HEK293 (cell line): ENCODE data around the gene UQCRQ.

Source experiments
- CTCF ChIA-PET: fragments of 350-600 bp; formaldehyde crosslinking; extraction: SDS; loops from one replicate; lab custom pipeline; 2021; ENCODE audit warnings: antibody characterized with exemption; lab: Yijun Ruan, JAX
- POLR2A ChIA-PET: fragments of 300-600 bp; formaldehyde crosslinking; extraction: SDS; loops from one replicate; lab custom pipeline; 2020; ENCODE audit warnings: antibody characterized with exemption, inconsistent platforms; lab: Yijun Ruan, JAX
- H3K27ac ChIP-seq: fragments of 200-500 bp; sonication (Bioruptor generic); 2 replicates; pipeline ENCODE4 v1.5.1; 2014; ENCODE audit warnings: low read depth, low read length, control low read depth, inconsistent platforms; ENCODE audit errors: extremely low read depth
- H3K36me3 ChIP-seq, 2 experiments: fragments of 200-500 bp in 1 of 2; sonication (Bioruptor generic) in 1 of 2; 1 replicate in 1 of 2; 2 replicates in 1 of 2; pipeline ENCODE4 v1.5.1; 2014 to 2017; ENCODE audit warnings: inconsistent platforms in 2 of 2, low read length in 2 of 2; ENCODE audit not compliant: control insufficient read depth in 2 of 2, insufficient read depth in 1 of 2
- H3K4me1 ChIP-seq: fragments of 200-500 bp; sonication (Bioruptor generic); 2 replicates; pipeline ENCODE4 v1.5.1; 2014; ENCODE audit warnings: mild to moderate bottlenecking, low read length, inconsistent platforms; ENCODE audit not compliant: control insufficient read depth, insufficient read depth
- H3K4me3 ChIP-seq: 2 replicates; pipeline ENCODE4 v1.5.1; 2011; ENCODE audit warnings: low read depth, mild to moderate bottlenecking, control low read depth, low read length, moderate library complexity
- H3K9me3 ChIP-seq: fragments of 200-500 bp; sonication (Bioruptor generic); 2 replicates; pipeline ENCODE4 v1.5.1; 2014; ENCODE audit warnings: low read depth, low read length, inconsistent platforms; ENCODE audit not compliant: control insufficient read depth, insufficient read depth
- CTCF ChIP-seq: fragments of 450-650 bp; formaldehyde crosslinking; IDR thresholded peaks from 2 replicates; pipeline ENCODE4 v1.5.1; 2016; ENCODE audit warnings: missing biosample characterization, missing genetic modification characterization
- EGR2 ChIP-seq: fragments of 450-650 bp; formaldehyde crosslinking; IDR thresholded peaks from 2 replicates; pipeline ENCODE4 v1.5.1; 2016; ENCODE audit warnings: low read depth, missing biosample characterization, missing genetic modification characterization
- GLI2 ChIP-seq: fragments of 450-650 bp; formaldehyde crosslinking; IDR thresholded peaks from 2 replicates; pipeline ENCODE4; 2017; ENCODE audit warnings: missing biosample characterization, missing genetic modification characterization, low read depth, borderline replicate concordance
- KLF9 ChIP-seq: fragments of 450-650 bp; formaldehyde crosslinking; IDR thresholded peaks from 2 replicates; pipeline ENCODE4 v1.5.1; 2016; ENCODE audit warnings: missing biosample characterization, missing genetic modification characterization, low read depth
- OSR2 ChIP-seq: fragments of 450-650 bp; formaldehyde crosslinking; IDR thresholded peaks from 2 replicates; pipeline ENCODE4 v1.5.1; 2016; ENCODE audit warnings: missing biosample characterization, missing genetic modification characterization
- WT1 ChIP-seq: fragments of 450-650 bp; formaldehyde crosslinking; IDR thresholded peaks from 2 replicates; pipeline ENCODE4 v1.5.1; 2016; ENCODE audit warnings: missing biosample characterization, missing genetic modification characterization
- YY1 ChIP-seq: fragments of 450-650 bp; formaldehyde crosslinking; IDR thresholded peaks from 2 replicates; pipeline ENCODE4 v1.5.1; 2018; ENCODE audit warnings: missing biosample characterization, missing genetic modification characterization
- ZBTB21 ChIP-seq: fragments of 450-650 bp; formaldehyde crosslinking; IDR thresholded peaks from 2 replicates; pipeline ENCODE4 v1.5.1; 2017; ENCODE audit warnings: missing biosample characterization, missing genetic modification characterization
- ZBTB26 ChIP-seq: fragments of 450-650 bp; formaldehyde crosslinking; optimal IDR thresholded peaks from 2 replicates; pipeline ENCODE3; 2016; ENCODE audit warnings: missing biosample characterization, mild to moderate bottlenecking, missing genetic modification characterization
- ZBTB48 ChIP-seq: fragments of 450-650 bp; formaldehyde crosslinking; IDR thresholded peaks from 2 replicates; pipeline ENCODE4 v1.5.1; 2016; ENCODE audit warnings: missing biosample characterization, missing genetic modification characterization
- ZFHX2 ChIP-seq: fragments of 450-650 bp; formaldehyde crosslinking; conservative IDR thresholded peaks from 2 replicates; pipeline ENCODE4 v1.5.1; 2016; ENCODE audit warnings: missing biosample characterization, missing genetic modification characterization
- ZFP37 ChIP-seq: fragments of 450-650 bp; formaldehyde crosslinking; IDR thresholded peaks from 2 replicates; pipeline ENCODE4 v1.5.1; 2016; ENCODE audit warnings: missing biosample characterization, missing genetic modification characterization
- ZFP69B ChIP-seq: fragments of 450-650 bp; formaldehyde crosslinking; IDR thresholded peaks from 2 replicates; pipeline ENCODE4 v1.5.1; 2016; ENCODE audit warnings: missing biosample characterization, missing genetic modification characterization
- ZNF10 ChIP-seq: fragments of 450-650 bp; formaldehyde crosslinking; IDR thresholded peaks from 2 replicates; pipeline ENCODE4 v1.5.1; 2017; ENCODE audit warnings: missing biosample characterization, missing genetic modification characterization
- ZNF16 ChIP-seq: fragments of 450-650 bp; formaldehyde crosslinking; IDR thresholded peaks from 2 replicates; pipeline ENCODE4 v1.5.1; 2016; ENCODE audit warnings: low read depth, missing biosample characterization, missing genetic modification characterization
- ZNF174 ChIP-seq: fragments of 450-650 bp; formaldehyde crosslinking; IDR thresholded peaks from 2 replicates; pipeline ENCODE4 v1.5.0; 2017; ENCODE audit warnings: missing biosample characterization, mild to moderate bottlenecking, missing genetic modification characterization
- ZNF19 ChIP-seq: fragments of 450-650 bp; formaldehyde crosslinking; IDR thresholded peaks from 2 replicates; pipeline ENCODE4; 2016; ENCODE audit warnings: missing biosample characterization, missing genetic modification characterization, low read depth
- ZNF24 ChIP-seq: fragments of 450-650 bp; formaldehyde crosslinking; IDR thresholded peaks from 2 replicates; pipeline ENCODE4 v1.5.1; 2016; ENCODE audit warnings: missing biosample characterization, missing genetic modification characterization
- ZNF248 ChIP-seq: fragments of 450-650 bp; formaldehyde crosslinking; IDR thresholded peaks from 2 replicates; pipeline ENCODE4 v1.5.1; 2017; ENCODE audit warnings: missing biosample characterization, missing genetic modification characterization
- ZNF311 ChIP-seq: fragments of 450-650 bp; formaldehyde crosslinking; IDR thresholded peaks from 2 replicates; pipeline ENCODE4 v1.5.1; 2017; ENCODE audit warnings: missing biosample characterization, missing genetic modification characterization, borderline replicate concordance
- ZNF423 ChIP-seq: fragments of 450-650 bp; formaldehyde crosslinking; IDR thresholded peaks from 2 replicates; pipeline ENCODE4 v1.5.1; 2016; ENCODE audit warnings: missing biosample characterization, missing genetic modification characterization
- ZNF433 ChIP-seq: fragments of 450-650 bp; formaldehyde crosslinking; IDR thresholded peaks from 2 replicates; pipeline ENCODE4 v1.5.1; 2016; ENCODE audit warnings: missing biosample characterization, missing genetic modification characterization, low read depth
- ZNF530 ChIP-seq: fragments of 450-650 bp; formaldehyde crosslinking; IDR thresholded peaks from 2 replicates; pipeline ENCODE4 v1.5.1; 2016; ENCODE audit warnings: low read depth, missing biosample characterization, missing genetic modification characterization
- ZNF548 ChIP-seq: fragments of 450-650 bp; formaldehyde crosslinking; IDR thresholded peaks from 2 replicates; pipeline ENCODE4 v1.5.1; 2016; ENCODE audit warnings: missing biosample characterization, missing genetic modification characterization
- ZNF558 ChIP-seq: fragments of 450-650 bp; formaldehyde crosslinking; IDR thresholded peaks from 2 replicates; pipeline ENCODE4 v1.5.1; 2016; ENCODE audit warnings: missing biosample characterization, missing genetic modification characterization
- ZNF560 ChIP-seq: fragments of 450-650 bp; formaldehyde crosslinking; IDR thresholded peaks from 2 replicates; pipeline ENCODE4 v1.5.1; 2017; ENCODE audit warnings: missing biosample characterization, missing genetic modification characterization, borderline replicate concordance
- ZNF623 ChIP-seq: fragments of 450-650 bp; formaldehyde crosslinking; IDR thresholded peaks from 2 replicates; pipeline ENCODE4 v1.5.1; 2016; ENCODE audit warnings: missing biosample characterization, missing genetic modification characterization
- ZNF629 ChIP-seq: fragments of 450-650 bp; formaldehyde crosslinking; IDR thresholded peaks from 2 replicates; pipeline ENCODE4 v1.5.1; 2017; ENCODE audit warnings: missing biosample characterization, missing genetic modification characterization
- ZNF707 ChIP-seq: fragments of 450-650 bp; formaldehyde crosslinking; IDR thresholded peaks from 2 replicates; pipeline ENCODE4 v1.5.1; 2016; ENCODE audit warnings: missing biosample characterization, missing genetic modification characterization
- ZNF776 ChIP-seq: fragments of 450-650 bp; formaldehyde crosslinking; IDR thresholded peaks from 2 replicates; pipeline ENCODE4 v1.5.0; 2017; ENCODE audit warnings: missing biosample characterization, missing genetic modification characterization, borderline replicate concordance
- ZNF777 ChIP-seq: fragments of 450-650 bp; formaldehyde crosslinking; IDR thresholded peaks from 2 replicates; pipeline ENCODE4 v1.5.1; 2017; ENCODE audit warnings: missing biosample characterization, missing genetic modification characterization, borderline replicate concordance
- ZNF792 ChIP-seq: fragments of 450-650 bp; formaldehyde crosslinking; IDR thresholded peaks from 2 replicates; pipeline ENCODE4 v1.5.1; 2016; ENCODE audit warnings: missing biosample characterization, missing genetic modification characterization
- ZXDB ChIP-seq: fragments of 450-650 bp; formaldehyde crosslinking; IDR thresholded peaks from 2 replicates; pipeline ENCODE4 v1.5.1; 2016; ENCODE audit warnings: missing biosample characterization, missing genetic modification characterization
- TF ChIP-seq, protein P1 (sequence below): fragments of 450-650 bp; formaldehyde crosslinking; IDR thresholded peaks from 2 replicates; pipeline ENCODE4 v1.5.1; 2017; ENCODE audit warnings: missing biosample characterization, missing genetic modification characterization
- TF ChIP-seq, protein P2 (sequence below): fragments of 450-650 bp; formaldehyde crosslinking; IDR thresholded peaks from 2 replicates; pipeline ENCODE4 v1.5.1; 2016; ENCODE audit warnings: missing biosample characterization, missing genetic modification characterization

The UQCRQ gene

GRCh38 chr5:132829742-132830435 is 36.6 kb upstream of the UQCRQ start:
- ChIA-PET POLR2A (interaction anchor here (0.6 to 2.6 kb wide), 5 partner anchors 18 to 280 kb away, joined by 3 to 10 read pairs (median 4); partner anchors contain the start of genes GDF9 and UQCRQ), CTCF (interaction anchor here (0.6 to 4.8 kb wide), 11 partner anchors 9 to 1130 kb away, joined by 3 to 29 read pairs (median 4); no protein-coding TSS in a partner anchor)
- peaks cover 0 to 18% of the 10 kb centered on the region in 2 experiments; a peak in 1 of 3 replicates for H3K36me3 ChIP-seq
- H3K4me3 ChIP-seq = peak overlapping the region; percentile 74
- H3K27ac ChIP-seq = peak overlapping the region; percentile 78; the same call in 1 of the 2 replicates
- H3K4me1 ChIP-seq = no peaks in the 10 kb centered on the region
- no peaks in the 10 kb centered on the region for H3K9me3 ChIP-seq
- TF ChIP-seq WT1 (tag by site-specific recombination) = no peak
- TF ChIP-seq, protein P1, sequence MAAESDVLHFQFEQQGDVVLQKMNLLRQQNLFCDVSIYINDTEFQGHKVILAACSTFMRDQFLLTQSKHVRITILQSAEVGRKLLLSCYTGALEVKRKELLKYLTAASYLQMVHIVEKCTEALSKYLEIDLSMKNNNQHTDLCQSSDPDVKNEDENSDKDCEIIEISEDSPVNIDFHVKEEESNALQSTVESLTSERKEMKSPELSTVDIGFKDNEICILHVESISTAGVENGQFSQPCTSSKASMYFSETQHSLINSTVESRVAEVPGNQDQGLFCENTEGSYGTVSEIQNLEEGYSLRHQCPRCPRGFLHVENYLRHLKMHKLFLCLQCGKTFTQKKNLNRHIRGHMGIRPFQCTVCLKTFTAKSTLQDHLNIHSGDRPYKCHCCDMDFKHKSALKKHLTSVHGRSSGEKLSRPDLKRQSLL (tag by site-specific recombination) = no peak
- no peak; the same call in 1 of the 2 replicates for TF ChIP-seq ZNF629
- no peak for TF ChIP-seq ZBTB48 (tag by site-specific recombination)
- no peak for TF ChIP-seq ZNF776
- TF ChIP-seq, protein P2, sequence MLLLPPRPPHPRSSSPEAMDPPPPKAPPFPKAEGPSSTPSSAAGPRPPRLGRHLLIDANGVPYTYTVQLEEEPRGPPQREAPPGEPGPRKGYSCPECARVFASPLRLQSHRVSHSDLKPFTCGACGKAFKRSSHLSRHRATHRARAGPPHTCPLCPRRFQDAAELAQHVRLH (tag by site-specific recombination) = 0 out of 2 replicates have a peak, but pooled peaks have one; percentile 28
- no peak for TF ChIP-seq ZNF558
- TF ChIP-seq ZFP37 (tag by site-specific recombination) = no peak
- TF ChIP-seq ZNF623 (tag by site-specific recombination) = no peak
- 0 out of 2 replicates have a peak, but pooled peaks have one; percentile 6 for TF ChIP-seq OSR2
- no peak for TF ChIP-seq ZBTB21 (tag by site-specific recombination)
- peak; percentile 85; the same call in 1 of the 2 replicates for TF ChIP-seq ZNF777 (tag by site-specific recombination)
- TF ChIP-seq ZNF530 = no peak
- TF ChIP-seq ZNF19 (tag by site-specific recombination) = no peak
- TF ChIP-seq ZFHX2 (tag by site-specific recombination) = no peak
- TF ChIP-seq ZNF707 (tag by site-specific recombination) = no peak
- TF ChIP-seq ZNF24 (tag by site-specific recombination) = no peak
- TF ChIP-seq ZNF560 (tag by site-specific recombination) = no peak
- peak; percentile 96 for TF ChIP-seq CTCF (tag by site-specific recombination)
- TF ChIP-seq ZNF792 = no peak
- no peak for TF ChIP-seq ZNF423 (tag by site-specific recombination)
- peak; percentile 67; the same call in 1 of the 2 replicates for TF ChIP-seq ZNF174 (tag by site-specific recombination)
- 0 out of 2 replicates have a peak, but pooled peaks have one; percentile 11 for TF ChIP-seq KLF9
- TF ChIP-seq ZNF311 = no peak
- no peak for TF ChIP-seq ZNF433 (tag by site-specific recombination)
- TF ChIP-seq ZNF548 = no peak
- no peak for TF ChIP-seq ZNF16 (tag by site-specific recombination)
- no peak for TF ChIP-seq GLI2 (tag by site-specific recombination)
- TF ChIP-seq ZXDB = peak; percentile 38; the same call in 1 of the 2 replicates
- peak; percentile 86 for TF ChIP-seq YY1 (tag by site-specific recombination)
- no peak for TF ChIP-seq EGR2 (tag by site-specific recombination)
- TF ChIP-seq ZBTB26 (tag by site-specific recombination) = peak; percentile 82
- no peak for TF ChIP-seq ZNF10 (tag by site-specific recombination)
- no peak for TF ChIP-seq ZFP69B (tag by site-specific recombination)
- TF ChIP-seq ZNF248 (tag by site-specific recombination) = no peak
